ENCODE measurements around the gene NEUROG2. TPM values are rescaled to one million over a fixed set of nuclear protein-coding genes. Genes with fewer than 3 reads are reported as not detected.
"Not testable (repeated sequence)": the region's sequence is repeated elsewhere in the genome, so short reads cannot be mapped to it uniquely, and the experiment has no call there.

Gene NEUROG2
- total RNA-seq, 3 donors from 2014 or later (not counting 1 experiment from before 2014, with no cell fraction given), result not detected

DNA sequence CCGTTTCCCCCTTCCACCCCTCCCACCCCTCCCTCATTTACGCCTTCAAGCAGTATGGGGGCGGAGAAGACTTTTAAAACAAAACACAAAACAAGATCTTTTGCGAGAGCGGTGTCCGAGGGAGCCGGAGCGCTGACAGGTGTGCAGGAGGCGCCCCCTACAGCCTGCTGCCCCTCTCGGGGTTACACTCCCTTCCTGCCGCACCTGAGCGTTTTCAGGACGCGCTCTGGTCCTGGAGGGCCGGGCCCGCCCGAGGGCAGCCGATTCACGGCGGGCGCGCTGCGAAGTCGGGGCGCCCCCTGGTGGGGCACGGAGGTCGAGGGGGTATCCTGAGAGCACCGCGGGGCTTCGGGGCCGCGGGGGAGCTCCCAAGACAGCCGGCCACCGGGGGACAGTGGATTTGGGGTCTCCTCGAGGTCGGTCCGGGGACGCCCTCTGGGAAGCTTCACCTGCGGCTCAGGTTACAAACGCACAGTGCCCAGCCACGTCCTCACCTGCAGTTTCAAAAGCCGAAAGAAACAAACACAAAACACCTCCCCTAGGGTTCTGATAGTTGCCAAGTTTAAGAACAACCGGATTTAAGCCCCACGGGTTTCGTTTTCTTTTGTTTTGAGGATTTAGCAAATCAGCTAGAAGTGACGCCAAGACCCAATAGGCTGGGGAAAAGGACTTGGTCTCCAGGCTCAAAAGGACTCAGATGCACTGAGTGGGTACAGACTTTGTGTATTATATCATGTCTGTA, 8.0 kb upstream of the NEUROG2 start:
- H3K27me3 Mint-ChIP-seq (ENCODE audit: low read depth in 2 of 2), result peaks cover 48 to 72% of the 10 kb centered on the region in 2 donors
- peak overlapping the region; percentile 9 for H3K4me3 ChIP-seq (ENCODE audit: low read length)

DNA sequence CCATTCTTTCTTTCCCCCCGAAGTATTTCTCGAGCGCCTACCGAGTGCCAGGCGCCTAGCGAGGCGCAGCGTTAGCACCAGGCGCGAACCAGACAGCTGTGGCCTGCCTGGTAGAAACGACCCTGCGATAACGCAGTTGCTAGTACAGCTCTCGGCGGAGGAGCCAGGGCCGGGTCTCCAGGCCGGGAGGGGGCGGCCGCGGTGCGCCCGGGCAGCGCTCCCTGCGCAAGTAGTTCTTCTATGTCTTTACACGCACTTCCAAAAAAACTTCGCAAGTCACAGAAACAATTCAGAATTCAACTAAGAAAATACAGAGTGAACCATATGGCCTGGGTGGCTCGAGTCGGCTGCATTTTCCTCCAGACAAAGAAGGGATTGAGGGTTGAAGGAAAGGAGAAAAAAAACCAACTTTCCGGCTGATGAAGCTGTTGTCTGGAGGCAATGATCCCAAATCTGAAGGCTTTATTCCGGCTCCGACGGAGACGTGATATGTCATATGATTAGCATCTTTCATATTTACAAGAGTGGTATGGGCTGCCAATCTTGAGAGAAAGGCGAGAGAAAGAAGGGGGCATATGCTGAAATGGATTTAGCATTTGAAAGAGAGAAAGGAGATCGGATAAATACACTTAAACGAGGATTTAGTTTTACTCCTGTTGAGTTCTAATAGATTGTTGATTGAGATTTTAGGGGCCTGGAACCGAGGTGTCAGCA, 7.2 kb upstream of the NEUROG2 start:
- ATAC-seq, result peak; percentile 36 to 64 (median 52)
- H3K27ac ChIP-seq (ENCODE audit: low read length), result no peak overlapping the region
- Mint-ChIP-seq H3K27me3 (ENCODE audit: low read depth in 2 of 2) (peaks cover 55 to 78% of the 10 kb centered on the region in 2 donors), H3K27ac (no peak overlapping the region), H3K36me3 (peaks cover 15% of the 10 kb centered on the region), H3K4me3 (peak overlapping the region; percentile 93), H3K9me3 (no peaks in the 10 kb centered on the region), H3K4me1 (peaks cover 14 to 28% of the 10 kb centered on the region in 2 donors)
- TF ChIP-seq, protein P1, sequence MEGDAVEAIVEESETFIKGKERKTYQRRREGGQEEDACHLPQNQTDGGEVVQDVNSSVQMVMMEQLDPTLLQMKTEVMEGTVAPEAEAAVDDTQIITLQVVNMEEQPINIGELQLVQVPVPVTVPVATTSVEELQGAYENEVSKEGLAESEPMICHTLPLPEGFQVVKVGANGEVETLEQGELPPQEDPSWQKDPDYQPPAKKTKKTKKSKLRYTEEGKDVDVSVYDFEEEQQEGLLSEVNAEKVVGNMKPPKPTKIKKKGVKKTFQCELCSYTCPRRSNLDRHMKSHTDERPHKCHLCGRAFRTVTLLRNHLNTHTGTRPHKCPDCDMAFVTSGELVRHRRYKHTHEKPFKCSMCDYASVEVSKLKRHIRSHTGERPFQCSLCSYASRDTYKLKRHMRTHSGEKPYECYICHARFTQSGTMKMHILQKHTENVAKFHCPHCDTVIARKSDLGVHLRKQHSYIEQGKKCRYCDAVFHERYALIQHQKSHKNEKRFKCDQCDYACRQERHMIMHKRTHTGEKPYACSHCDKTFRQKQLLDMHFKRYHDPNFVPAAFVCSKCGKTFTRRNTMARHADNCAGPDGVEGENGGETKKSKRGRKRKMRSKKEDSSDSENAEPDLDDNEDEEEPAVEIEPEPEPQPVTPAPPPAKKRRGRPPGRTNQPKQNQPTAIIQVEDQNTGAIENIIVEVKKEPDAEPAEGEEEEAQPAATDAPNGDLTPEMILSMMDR (IDR thresholded peaks at IDR 0.05), result no peak
- H3K36me3 ChIP-seq (ENCODE audit: control insufficient read depth, insufficient read depth, low read length), result no peaks in the 10 kb centered on the region
- 6% methylated on average over 36 of the region's 37 CpGs for WGBS (ENCODE audit: insufficient coverage)
- H3K9me3 ChIP-seq (ENCODE audit: control insufficient read depth, insufficient read depth, low read length), result peaks cover 7% of the 10 kb centered on the region
- H3K27me3 ChIP-seq (ENCODE audit: control insufficient read depth, insufficient read depth, low read length), result peaks cover 52% of the 10 kb centered on the region
- H3K4me1 ChIP-seq (ENCODE audit: control insufficient read depth, insufficient read depth, low read length), result peaks cover 33% of the 10 kb centered on the region
- H3K4me3 ChIP-seq (ENCODE audit: low read length), result peak overlapping the region; percentile 9
- DNase-seq, result peak in 1 of 2 donors; percentile 66
- intact Hi-C loops (cut with micrococcal nuclease), result loop anchor here (1.0 to 10.0 kb wide), 3 partner anchors 200 to 424 kb away; partner anchors contain the start of gene AP1AR

More for the DNA sequence above, 8.0 kb upstream of the NEUROG2 start:
- Histone ChIP-seq H3K27me3 (ENCODE audit: control insufficient read depth, insufficient read depth, low read length) (peaks cover 44% of the 10 kb centered on the region), H3K36me3 (ENCODE audit: control insufficient read depth, insufficient read depth, low read length) (no peaks in the 10 kb centered on the region), H3K27ac (ENCODE audit: low read length) (no peak overlapping the region), H3K4me1 (ENCODE audit: control insufficient read depth, insufficient read depth, low read length) (peaks cover 33% of the 10 kb centered on the region), H3K9me3 (ENCODE audit: control insufficient read depth, insufficient read depth, low read length) (peaks cover 7% of the 10 kb centered on the region)
- Mint-ChIP-seq H3K4me3 (peak overlapping the region; percentile 93), H3K36me3 (peaks cover 13% of the 10 kb centered on the region), H3K4me1 (peaks cover 14 to 26% of the 10 kb centered on the region in 2 donors), H3K9me3 (no peaks in the 10 kb centered on the region), H3K27ac (no peak overlapping the region)
- intact Hi-C loops (cut with micrococcal nuclease), result loop anchor here (1.0 to 10.0 kb wide), 3 partner anchors 201 to 425 kb away; partner anchors contain the start of gene AP1AR
- TF ChIP-seq, protein P1 (IDR thresholded peaks at IDR 0.05), result peak; percentile 75
- 2% methylated on average over 44 of the region's 46 CpGs for WGBS (ENCODE audit: insufficient coverage)
- ATAC-seq (peak; percentile 85 to 91 (median 87)), DNase-seq (peak; percentile 58 to 81)

DNA sequence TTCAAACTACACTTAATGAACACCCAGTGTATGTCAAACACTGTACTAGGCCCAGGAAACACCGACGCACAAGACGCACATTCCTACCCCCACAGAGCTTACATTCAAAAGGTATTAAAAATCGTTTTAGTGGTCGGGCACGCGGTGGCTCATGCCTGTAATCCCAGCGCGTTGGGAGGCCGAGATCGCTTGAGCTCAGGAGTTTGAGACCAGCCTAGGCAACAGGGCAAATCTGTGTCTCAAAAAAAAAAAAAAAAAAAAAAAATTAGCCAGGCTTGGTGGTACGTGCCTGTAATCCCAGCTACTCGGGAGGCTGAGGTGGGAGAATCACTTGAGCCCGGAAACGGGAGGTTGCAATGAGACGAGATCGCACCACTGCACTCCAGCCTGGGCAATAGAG, 6.5 kb upstream of the NEUROG2 start:
- intact Hi-C loops (cut with micrococcal nuclease), result loop anchor here (2.0 to 10.0 kb wide), 2 partner anchors 200 to 288 kb away; partner anchors contain the start of gene AP1AR
- not testable (repeated sequence) for H3K9me3 Mint-ChIP-seq; H3K27ac Mint-ChIP-seq; DNase-seq; ATAC-seq; H3K4me3 ChIP-seq (ENCODE audit: low read length); H3K36me3 ChIP-seq (ENCODE audit: control insufficient read depth, insufficient read depth, low read length); H3K27ac ChIP-seq (ENCODE audit: low read length); H3K9me3 ChIP-seq (ENCODE audit: control insufficient read depth, insufficient read depth, low read length)
- Mint-ChIP-seq H3K4me1 (peaks cover 22 to 35% of the 10 kb centered on the region in 2 donors), H3K4me3 (peak overlapping the region; percentile 93), H3K27me3 (ENCODE audit: low read depth in 2 of 2) (peaks cover 63 to 85% of the 10 kb centered on the region in 2 donors), H3K36me3 (peaks cover 15% of the 10 kb centered on the region)
- Histone ChIP-seq H3K27me3 (ENCODE audit: control insufficient read depth, insufficient read depth, low read length) (peaks cover 59% of the 10 kb centered on the region), H3K4me1 (ENCODE audit: control insufficient read depth, insufficient read depth, low read length) (peaks cover 34% of the 10 kb centered on the region)
- WGBS (ENCODE audit: insufficient coverage), result 11% methylated on average over 17 of the region's 17 CpGs
